ENCODE results near the gene DOHH. TPM values are rescaled to one million over a fixed set of nuclear protein-coding genes. Genes with fewer than 3 reads are reported as not detected.

The DOHH gene
- total and polyA plus RNA-seq, 2 donors (not counting 3 experiments of a cell fraction or from before 2014, with no cell fraction given), result 8.7 to 15.2 TPM

GRCh38 chr19:3451451-3451866, 49.0 kb downstream of the DOHH start:
- TSS peak; percentile 82 for BruUV-seq (replicated peaks)
- Histone ChIP-seq H3K36me3 (ENCODE audit: control insufficient read depth in 2 of 2, extremely low read depth in 1 of 2, insufficient read depth in 2 of 2, low read length in 2 of 2) (peaks cover 5 to 41% of the 10 kb centered on the region in 2 experiments), H3K27ac (ENCODE audit: insufficient read depth, low read depth, low read length) (peak overlapping the region; percentile 94), H3K9ac (replicated peaks; ENCODE audit: extremely low read depth, insufficient read depth, low read length) (peak overlapping the region; percentile 70), H3K4me2 (ENCODE audit: insufficient read depth, low read length) (no peak overlapping the region), H3K4me1 (ENCODE audit: control insufficient read depth, extremely low read depth, insufficient read depth, low read length) (peaks cover 11% of the 10 kb centered on the region), H3K9me3 (replicated peaks; ENCODE audit: control insufficient read depth, insufficient read depth, low read length) (no peaks in the 10 kb centered on the region), H2AFZ (ENCODE audit: low read depth, low read length) (no peak overlapping the region), H3K9me1 (replicated peaks; ENCODE audit: control insufficient read depth, extremely low read depth, insufficient read depth, low read length) (no peaks in the 10 kb centered on the region), H3K4me3 (replicated peaks in 1 of 3; ENCODE audit: insufficient read depth in 1 of 3, low read depth in 1 of 3, low read length in 3 of 3) (no peak overlapping the region), H3K79me2 (ENCODE audit: control insufficient read depth, insufficient read depth, low read length) (peaks cover 5% of the 10 kb centered on the region), H3K27me3 (ENCODE audit: control insufficient read depth in 2 of 2, insufficient read depth in 2 of 2, low read length in 2 of 2) (no peaks in the 10 kb centered on the region), H4K20me1 (replicated peaks; ENCODE audit: control insufficient read depth, extremely low read depth, insufficient read depth, low read length) (no peaks in the 10 kb centered on the region)
- intact Hi-C loops (cut with micrococcal nuclease), result loop anchor here (1.0 kb wide), 4 partner anchors 8 to 47 kb away; no protein-coding TSS in a partner anchor
- no peak for DNase-seq (ENCODE audit: low read depth, low spot score)
- dilution Hi-C loops (cut with MboI; ENCODE audit: extremely low pct_ligation_motif_present, low sequenced_read_pairs), result no loop called here
- POLR2A ChIA-PET, result no interaction called here
- FAIRE-seq, result no peak
- CTCF ChIA-PET, result interaction anchor here (0.7 to 1.2 kb wide), 3 partner anchors 18 to 31 kb away, joined by 3 to 4 read pairs (median 3); no protein-coding TSS in a partner anchor
- TF ChIP-seq POLR2AphosphoS5 (IDR thresholded peaks at IDR 0.05; ENCODE audit: insufficient read depth, low read depth, low read length) (no peak), GATA2 (IDR thresholded peaks at IDR 0.05; ENCODE audit: insufficient read depth, insufficient read length, low read depth, low read length) (no peak), POLR2A (IDR thresholded peaks at IDR 0.05; ENCODE audit: low read depth, low read length) (no peak), JUN (IDR thresholded peaks at IDR 0.05; ENCODE audit: borderline replicate concordance, insufficient read depth, insufficient read length, low read depth) (no peak), EZH2 (IDR thresholded peaks at IDR 0.05; ENCODE audit: borderline replicate concordance, low read depth, low read length, severe bottlenecking) (no peak), CTCF (IDR thresholded peaks at IDR 0.05; ENCODE audit: extremely low read depth in 1 of 2, insufficient read depth in 1 of 2, low read depth in 1 of 2, low read length in 2 of 2) (no peak), MYC (IDR thresholded peaks at IDR 0.05; ENCODE audit: low read depth, low read length) (no peak), FOS (IDR thresholded peaks at IDR 0.05; ENCODE audit: borderline replicate concordance, insufficient read depth, low read length) (no peak), MAX (IDR thresholded peaks at IDR 0.05; ENCODE audit: insufficient read depth, insufficient read length) (no peak)

All from endothelial cell of umbilical vein (primary cell).